Neural progenitor cell (in vitro differentiated cells): ENCODE measurements around the gene C17orf50. TPM values are rescaled to one million over a fixed set of nuclear protein-coding genes. Genes with fewer than 3 reads are reported as not detected.

ENCODE experiments used
- DNase-seq: peaks from one replicate; pipeline ENCODE4 v3.0.0-alpha.2; 2016; ENCODE audit warnings: low spot score
- H2AFZ ChIP-seq: fragments of 200-600 bp; sonication (generic); replicated peaks from 2 replicates; pipeline ENCODE4 v1.6.1; 2016; ENCODE audit warnings: antibody characterized with exemption
- H3F3A ChIP-seq: fragments of 200-600 bp; sonication (generic); 2 replicates; pipeline ENCODE4 v1.6.1; 2016; ENCODE audit warnings: antibody characterized with exemption, low read depth
- H3K27ac ChIP-seq: fragments of 200-600 bp; sonication (generic); 2 replicates; pipeline ENCODE4 v1.5.1; 2016; ENCODE audit warnings: mild to moderate bottlenecking
- H3K27me3 ChIP-seq: fragments of 200-600 bp; sonication (generic); 2 replicates; pipeline ENCODE4 v1.6.1; 2016; ENCODE audit warnings: mild to moderate bottlenecking, moderate library complexity
- H3K36me3 ChIP-seq: fragments of 200-600 bp; sonication (generic); 2 replicates; pipeline ENCODE4 v1.5.1; 2016
- H3K4me1 ChIP-seq: fragments of 200-600 bp; sonication (generic); 2 replicates; pipeline ENCODE4 v1.6.1; 2016; ENCODE audit warnings: mixed run types
- H3K4me2 ChIP-seq: fragments of 200-600 bp; sonication (generic); 2 replicates; pipeline ENCODE4 v1.6.1; 2016
- H3K4me3 ChIP-seq: fragments of 200-600 bp; sonication (generic); 2 replicates; pipeline ENCODE4 v1.5.1; 2016
- H3K79me2 ChIP-seq: fragments of 200-600 bp; sonication (generic); 2 replicates; pipeline ENCODE4 v1.6.1; 2016; ENCODE audit warnings: low read depth
- H3K9ac ChIP-seq: fragments of 200-600 bp; sonication (generic); 2 replicates; pipeline ENCODE4 v1.6.1; 2016
- H3K9me3 ChIP-seq: fragments of 200-600 bp; sonication (generic); 2 replicates; pipeline ENCODE4 v1.5.1; 2016; ENCODE audit warnings: low read depth
- H4K20me1 ChIP-seq: fragments of 200-600 bp; sonication (generic); 2 replicates; pipeline ENCODE4 v1.6.1; 2016; ENCODE audit warnings: low read depth
- H3K27ac Mint-ChIP-seq: 3 replicates; pipeline ENCODE4 v1.8.0; 2021; ENCODE audit warnings: mixed read lengths
- H3K27me3 Mint-ChIP-seq: 2 replicates; pipeline ENCODE4 v1.8.0; 2022; ENCODE audit warnings: low read depth, mild to moderate bottlenecking, inconsistent platforms, moderate library complexity, mixed read lengths; ENCODE audit not compliant: insufficient read depth
- H3K36me3 Mint-ChIP-seq: 3 replicates; pipeline ENCODE4 v1.8.0; 2021; ENCODE audit warnings: mixed read lengths
- H3K4me1 Mint-ChIP-seq: 3 replicates; pipeline ENCODE4 v1.8.0; 2021; ENCODE audit warnings: mixed read lengths
- H3K4me3 Mint-ChIP-seq: 3 replicates; pipeline ENCODE4 v1.8.0; 2021; ENCODE audit warnings: mild to moderate bottlenecking, moderate library complexity, mixed read lengths
- H3K9me3 Mint-ChIP-seq: 3 replicates; pipeline ENCODE4 v1.8.0; 2020; ENCODE audit warnings: mixed read lengths
- EZH2 ChIP-seq: fragments of 200-600 bp; sonication (generic); IDR thresholded peaks from 2 replicates; pipeline ENCODE4 v1.6.1; 2017; ENCODE audit warnings: antibody characterized with exemption, mild to moderate bottlenecking, moderate library complexity
- EZH2phosphoT487 ChIP-seq: fragments of 200-600 bp; sonication (generic); IDR thresholded peaks from 2 replicates; pipeline ENCODE4 v1.6.1; 2017; ENCODE audit warnings: antibody characterized with exemption
- total RNA-seq: library from RNA; depleted of rRNA; stranded (reverse); fragments of >200 nt; gene quantifications from 2 replicates; pipeline ENCODE4 v1.2.3, GENCODE V29; 2015; ENCODE audit warnings: low replicate concordance
- TF ChIP-seq, protein P1 (sequence below): fragments of 200-600 bp; sonication (generic); IDR thresholded peaks from 2 replicates; pipeline ENCODE4 v1.5.1; 2017; ENCODE audit warnings: antibody characterized with exemption, mild to moderate bottlenecking

C17orf50 gene
- total RNA-seq, 1 donor from 2014 or later = not detected

DNA sequence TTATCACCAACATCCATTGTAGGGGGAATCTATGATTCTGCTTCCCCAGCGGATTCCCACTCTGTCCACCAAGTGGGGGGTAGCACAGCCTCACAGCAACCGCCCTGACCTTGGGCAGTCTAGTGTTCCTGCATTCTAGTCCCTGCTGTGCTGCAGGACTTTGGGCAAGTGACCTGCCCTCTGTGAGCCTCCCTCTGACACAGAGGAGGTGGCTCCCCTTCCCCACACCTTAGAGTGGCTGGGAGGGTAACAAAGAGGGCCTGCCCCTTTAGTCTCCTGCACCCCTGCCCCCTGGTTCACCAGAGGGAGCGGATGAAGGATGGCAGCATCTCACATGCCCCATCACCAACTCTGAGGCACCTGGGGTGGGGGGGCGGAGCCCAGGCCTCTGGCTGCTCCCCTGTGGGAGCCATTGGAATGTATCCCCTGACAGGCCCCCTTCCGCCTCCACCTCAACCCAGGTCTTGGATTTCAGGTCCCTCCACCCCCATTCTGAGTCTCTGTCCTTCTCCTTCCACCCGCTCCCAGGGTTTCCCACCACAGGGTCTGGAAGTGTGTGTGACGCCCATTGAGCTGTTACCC lies 17.7 kb upstream of the C17orf50 start:
- Histone ChIP-seq H3K36me3 (no peaks in the 10 kb centered on the region), H3K27ac (no peak overlapping the region), H3K4me1 (no peaks in the 10 kb centered on the region), H3K4me3 (no peak overlapping the region), H4K20me1 (peaks cover 31% of the 10 kb centered on the region), H3F3A (no peaks in the 10 kb centered on the region), H3K27me3 (peaks cover 58% of the 10 kb centered on the region), H3K4me2 (no peak overlapping the region), H3K79me2 (no peaks in the 10 kb centered on the region), H3K9ac (no peak overlapping the region), H2AFZ (no peak overlapping the region), H3K9me3 (no peaks in the 10 kb centered on the region)
- H3K36me3 Mint-ChIP-seq = no peaks in the 10 kb centered on the region
- no peak overlapping the region for H3K27ac Mint-ChIP-seq
- peaks cover 8% of the 10 kb centered on the region for H3K4me1 Mint-ChIP-seq
- no peak overlapping the region for H3K4me3 Mint-ChIP-seq
- peaks cover 19% of the 10 kb centered on the region for H3K27me3 Mint-ChIP-seq
- H3K9me3 Mint-ChIP-seq = no peaks in the 10 kb centered on the region
- TF ChIP-seq, protein P1, sequence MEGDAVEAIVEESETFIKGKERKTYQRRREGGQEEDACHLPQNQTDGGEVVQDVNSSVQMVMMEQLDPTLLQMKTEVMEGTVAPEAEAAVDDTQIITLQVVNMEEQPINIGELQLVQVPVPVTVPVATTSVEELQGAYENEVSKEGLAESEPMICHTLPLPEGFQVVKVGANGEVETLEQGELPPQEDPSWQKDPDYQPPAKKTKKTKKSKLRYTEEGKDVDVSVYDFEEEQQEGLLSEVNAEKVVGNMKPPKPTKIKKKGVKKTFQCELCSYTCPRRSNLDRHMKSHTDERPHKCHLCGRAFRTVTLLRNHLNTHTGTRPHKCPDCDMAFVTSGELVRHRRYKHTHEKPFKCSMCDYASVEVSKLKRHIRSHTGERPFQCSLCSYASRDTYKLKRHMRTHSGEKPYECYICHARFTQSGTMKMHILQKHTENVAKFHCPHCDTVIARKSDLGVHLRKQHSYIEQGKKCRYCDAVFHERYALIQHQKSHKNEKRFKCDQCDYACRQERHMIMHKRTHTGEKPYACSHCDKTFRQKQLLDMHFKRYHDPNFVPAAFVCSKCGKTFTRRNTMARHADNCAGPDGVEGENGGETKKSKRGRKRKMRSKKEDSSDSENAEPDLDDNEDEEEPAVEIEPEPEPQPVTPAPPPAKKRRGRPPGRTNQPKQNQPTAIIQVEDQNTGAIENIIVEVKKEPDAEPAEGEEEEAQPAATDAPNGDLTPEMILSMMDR = no peak
- TF ChIP-seq EZH2 (no peak), EZH2phosphoT487 (no peak)
- DNase-seq = no peak

DNA sequence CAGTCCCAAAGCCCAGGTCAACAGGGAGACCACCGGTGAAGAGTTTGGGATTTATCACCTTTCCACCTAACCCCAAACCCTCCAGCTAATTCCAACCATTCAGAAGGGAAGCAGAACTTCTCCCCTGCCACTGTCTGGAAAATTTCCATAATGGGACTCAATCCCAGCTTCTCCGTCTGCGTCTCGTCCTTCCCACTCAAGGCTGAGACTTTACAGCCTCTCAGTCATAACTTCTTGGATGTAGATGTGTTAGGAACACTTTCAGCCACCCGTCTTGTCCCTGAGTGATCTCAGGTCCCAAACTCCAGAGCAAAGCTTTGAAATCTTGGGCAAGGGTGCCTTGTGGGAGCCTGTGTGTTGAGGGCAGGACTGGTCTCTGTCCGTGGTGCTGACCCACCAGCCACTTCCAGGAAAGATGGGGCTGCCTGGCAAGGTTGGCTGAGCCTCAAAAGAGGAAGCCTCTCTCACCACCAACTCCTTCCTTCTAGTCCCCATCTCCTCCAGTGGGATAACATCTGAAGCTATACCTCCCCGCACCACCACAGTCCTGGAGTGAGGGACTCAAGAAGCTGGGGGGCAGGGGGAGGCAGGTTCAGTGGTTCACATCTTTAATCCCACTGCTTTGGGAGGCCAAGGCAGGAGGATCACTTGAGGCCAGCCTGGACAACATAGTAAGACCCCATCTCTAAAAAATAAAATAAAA lies 16.9 kb upstream of the C17orf50 start:
- Histone ChIP-seq H3K9me3 (no peaks in the 10 kb centered on the region), H3K79me2 (no peaks in the 10 kb centered on the region), H3K4me2 (no peak overlapping the region), H3K36me3 (no peaks in the 10 kb centered on the region), H2AFZ (no peak overlapping the region), H3K27ac (no peak overlapping the region), H3K4me1 (no peaks in the 10 kb centered on the region), H4K20me1 (peaks cover 31% of the 10 kb centered on the region), H3F3A (no peaks in the 10 kb centered on the region), H3K27me3 (peaks cover 51% of the 10 kb centered on the region), H3K4me3 (no peak overlapping the region), H3K9ac (no peak overlapping the region)
- no peak for TF ChIP-seq EZH2phosphoT487
- TF ChIP-seq, protein P1 = no peak
- no peak for TF ChIP-seq EZH2
- Mint-ChIP-seq H3K36me3 (no peaks in the 10 kb centered on the region), H3K27ac (no peak overlapping the region), H3K27me3 (peaks cover 21% of the 10 kb centered on the region), H3K4me1 (peaks cover 8% of the 10 kb centered on the region), H3K9me3 (no peaks in the 10 kb centered on the region), H3K4me3 (no peak overlapping the region)
- peak; percentile 77 for DNase-seq

DNA sequence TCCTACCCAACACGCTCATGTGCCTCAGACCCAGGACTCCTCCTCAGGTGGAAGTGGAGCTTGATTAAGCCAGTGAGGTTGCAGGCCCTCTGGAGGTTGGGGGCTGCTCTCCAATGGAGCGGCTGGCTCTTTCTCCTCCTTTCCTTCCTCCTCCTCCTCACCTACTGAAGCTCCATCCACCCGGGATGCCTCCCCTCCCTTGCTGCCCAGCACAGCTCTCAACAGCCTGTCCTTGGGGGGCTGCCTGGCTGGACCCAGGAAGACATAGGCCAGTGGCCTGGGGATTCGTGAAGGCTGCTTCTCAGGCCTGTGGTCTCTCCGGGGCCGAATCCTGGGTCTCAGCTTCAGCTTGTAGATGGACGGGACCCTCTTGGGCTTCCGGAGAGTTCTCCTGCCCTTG lies 15.9 kb upstream of the C17orf50 start:
- peaks cover 31% of the 10 kb centered on the region for H4K20me1 ChIP-seq
- H3K9ac ChIP-seq = no peak overlapping the region
- no peaks in the 10 kb centered on the region for H3K4me1 ChIP-seq
- DNase-seq = no peak
- peaks cover 25% of the 10 kb centered on the region for H3K27me3 Mint-ChIP-seq
- H3K4me3 Mint-ChIP-seq = no peak overlapping the region
- no peak overlapping the region for H3K27ac ChIP-seq
- H3K9me3 ChIP-seq = no peaks in the 10 kb centered on the region
- no peaks in the 10 kb centered on the region for H3K36me3 ChIP-seq
- H3K27ac Mint-ChIP-seq = no peak overlapping the region
- no peak overlapping the region for H2AFZ ChIP-seq
- H3K79me2 ChIP-seq = no peaks in the 10 kb centered on the region
- peaks cover 13% of the 10 kb centered on the region for H3K4me1 Mint-ChIP-seq
- no peak overlapping the region for H3K4me2 ChIP-seq
- H3K36me3 Mint-ChIP-seq = no peaks in the 10 kb centered on the region
- no peak for TF ChIP-seq EZH2phosphoT487
- TF ChIP-seq EZH2 = no peak
- TF ChIP-seq, protein P1 = no peak
- H3F3A ChIP-seq = no peaks in the 10 kb centered on the region
- H3K9me3 Mint-ChIP-seq = no peaks in the 10 kb centered on the region
- H3K4me3 ChIP-seq = no peak overlapping the region
- H3K27me3 ChIP-seq = peaks cover 51% of the 10 kb centered on the region
